K562 (cell line): ENCODE measurements around the gene FCRL3. TPM values are rescaled to one million over a fixed set of nuclear protein-coding genes. Genes with fewer than 3 reads are reported as not detected.

Experiments
- ATAC-seq: fragments of 200-7000 bp; cut with Tn5 transposase; 3 replicates; pipeline ENCODE4 v1.9.1; 2020; ENCODE audit warnings: moderate library complexity
- BruUV-seq: library from RNA; stranded (reverse); fragments of 400-500 nt; replicated peaks from 2 replicates; lab custom pipeline; 2021; lab: Mats Ljungman, UMichigan
- CTCF ChIA-PET: fragments of 300-600 bp; formaldehyde crosslinking; extraction: SDS; loops from one replicate; lab custom pipeline; 2021; ENCODE audit warnings: low intra/inter-chr PET ratio; lab: Yijun Ruan, JAX
- POLR2A ChIA-PET: fragments of 300-600, 350-650 bp; sonication (Branson Sonifier 250); formaldehyde crosslinking; extraction: SDS; loops from one replicate; lab custom pipeline; 2021; ENCODE audit warnings: antibody characterized with exemption, inconsistent platforms; lab: Yijun Ruan, JAX
- DNase-seq, 4 experiments: peaks; one replicate each; pipeline versions ENCODE4 v3.0.0 to v3.0.0-alpha.2; 2011 to 2018; ENCODE audit warnings: low spot score in 3 of 4, mixed read lengths in 3 of 4; ENCODE audit errors: extremely low read depth in 1 of 4
- FAIRE-seq: peaks from 2 replicates; lab custom pipeline; 2011; peaks lifted over from hg19 to GRCh38; lab: Jason Lieb, UNC
- H2AFZ ChIP-seq: 2 replicates; pipeline ENCODE4 v1.6.0; 2011; ENCODE audit warnings: low read depth, low read length, control low read depth, inconsistent platforms
- H3K27ac ChIP-seq: fragments of 200-600 bp; 3 replicates; pipeline ENCODE4 v1.8.0; 2011; ENCODE audit warnings: low read depth, mild to moderate bottlenecking, control low read depth, inconsistent platforms, low read length, moderate library complexity, mixed read lengths; ENCODE audit errors: extremely low read depth
- H3K27me3 ChIP-seq, 2 experiments: fragments of 300-600 bp in 1 of 2; 2 replicates in 1 of 2; 3 replicates in 1 of 2; pipeline versions ENCODE4 v1.6.0 to v1.8.0; 2011; ENCODE audit warnings: inconsistent platforms in 2 of 2, low read length in 2 of 2, mild to moderate bottlenecking in 1 of 2, mixed read lengths in 1 of 2, moderate library complexity in 1 of 2; ENCODE audit not compliant: control insufficient read depth in 2 of 2, insufficient read depth in 2 of 2
- H3K36me3 ChIP-seq: fragments of 300-600 bp; 3 replicates; pipeline ENCODE4 v1.8.0; 2011; ENCODE audit warnings: mild to moderate bottlenecking, low read length, inconsistent platforms; ENCODE audit not compliant: control insufficient read depth, insufficient read depth
- H3K4me1 ChIP-seq, 2 experiments: fragments of 200-600 bp in 1 of 2; replicated peaks in 1 of 2; 2 replicates in 1 of 2; 3 replicates in 1 of 2; pipeline versions ENCODE4 v1.5.1 to v1.8.0; 2011; ENCODE audit warnings: inconsistent platforms in 2 of 2, low read length in 2 of 2, mild to moderate bottlenecking in 1 of 2, mixed read lengths in 1 of 2, moderate library complexity in 1 of 2; ENCODE audit not compliant: control insufficient read depth in 2 of 2, insufficient read depth in 2 of 2
- H3K4me2 ChIP-seq: 2 replicates; pipeline ENCODE4 v1.6.1; 2011; ENCODE audit warnings: low read length, control low read depth, inconsistent platforms, mixed read lengths; ENCODE audit not compliant: insufficient read depth
- H3K4me3 ChIP-seq: fragments of 200-600 bp; sonication (generic), shearing (Covaris generic); 2 replicates; pipeline ENCODE4 v1.5.1; 2016; ENCODE audit warnings: control low read depth, inconsistent platforms
- H3K79me2 ChIP-seq: fragments of 200-600 bp; 3 replicates; pipeline ENCODE4 v1.8.0; 2011; ENCODE audit warnings: low read length, inconsistent platforms; ENCODE audit not compliant: control insufficient read depth, insufficient read depth
- H3K9ac ChIP-seq, 2 experiments: 2 replicates each; pipeline versions ENCODE4 v1.6.0 to v1.6.1; 2011; ENCODE audit warnings: low read depth in 2 of 2, low read length in 2 of 2, control low read depth in 1 of 2, inconsistent platforms in 1 of 2, mild to moderate bottlenecking in 1 of 2, mixed read lengths in 1 of 2; ENCODE audit not compliant: insufficient read depth in 1 of 2
- H3K9me1 ChIP-seq: one replicate; pipeline ENCODE4 v1.6.0; 2011; ENCODE audit warnings: inconsistent platforms, mild to moderate bottlenecking, low read length, moderate library complexity; ENCODE audit not compliant: control insufficient read depth, insufficient read depth
- H3K9me3 ChIP-seq: replicated peaks from 2 replicates; pipeline ENCODE4 v1.5.1; 2011; ENCODE audit warnings: low read depth, low read length, inconsistent platforms; ENCODE audit not compliant: control insufficient read depth, insufficient read depth
- H4K20me1 ChIP-seq: replicated peaks from 2 replicates; pipeline ENCODE4 v1.6.1; 2011; ENCODE audit warnings: low read length, inconsistent platforms, mixed read lengths; ENCODE audit not compliant: control insufficient read depth, insufficient read depth
- BACH1 ChIP-seq: fragments of 200-800 bp; sonication (Bioruptor generic); IDR thresholded peaks from 2 replicates; pipeline ENCODE4 v1.6.1; 2016; ENCODE audit warnings: missing genetic modification characterization, missing compliant biosample characterization
- BDP1 ChIP-seq: IDR thresholded peaks from 3 replicates; pipeline ENCODE4 v1.6.1; 2011; ENCODE audit not compliant: insufficient read length, insufficient read depth
- E2F4 ChIP-seq: sonication (generic); formaldehyde crosslinking; IDR thresholded peaks from 2 replicates; pipeline ENCODE4 v1.8.0; 2022; ENCODE audit warnings: mild to moderate bottlenecking, low read depth, missing genetic modification reagents
- GATA2 ChIP-seq: sonication (generic); formaldehyde crosslinking; IDR thresholded peaks from 2 replicates; pipeline ENCODE4 v1.4.0; 2020; ENCODE audit warnings: mild to moderate bottlenecking, missing genetic modification reagents
- MAFF ChIP-seq: IDR thresholded peaks from 2 replicates; pipeline ENCODE4 v1.6.1; 2012; ENCODE audit warnings: low read length, improper control_type of control experiment
- NR2F6 ChIP-seq: fragments of 450-650 bp; formaldehyde crosslinking; IDR thresholded peaks from 2 replicates; pipeline ENCODE4 v1.4.0; 2020; ENCODE audit warnings: mild to moderate bottlenecking
- RERE ChIP-seq: sonication (generic); formaldehyde crosslinking; IDR thresholded peaks from 2 replicates; pipeline ENCODE4 v1.8.0; 2023; ENCODE audit warnings: missing genetic modification reagents, mild to moderate bottlenecking, borderline replicate concordance
- TBL1XR1 ChIP-seq, 2 experiments: IDR thresholded peaks; 2 replicates each; pipeline ENCODE4 v1.6.1; 2012; ENCODE audit warnings: improper control_type of control experiment in 2 of 2, low read length in 2 of 2, mild to moderate bottlenecking in 1 of 2
- ZBTB7A ChIP-seq: IDR thresholded peaks from 2 replicates; pipeline ENCODE4 v1.6.1; 2011; ENCODE audit warnings: low read depth, mild to moderate bottlenecking, low read length, moderate library complexity, borderline replicate concordance; ENCODE audit not compliant: control insufficient read depth
- ZNF589 ChIP-seq: fragments of 200-800 bp; sonication (Bioruptor generic); IDR thresholded peaks from 2 replicates; pipeline ENCODE4 v1.6.1; 2016; ENCODE audit warnings: low read depth, missing genetic modification characterization, missing compliant biosample characterization
- WGBS: fragments of 100-300 bp; shearing (Covaris generic); methylation state at CpG from one replicate; pipeline ENCODE4 v1.1.6; 2016; ENCODE audit warnings: low coverage, mixed read lengths; ENCODE audit not compliant: insufficient coverage; ENCODE audit errors: missing lambda C conversion rate; 5-methylcytosine and 5-hydroxymethylcytosine counted together
- in situ Hi-C: fragments of 300-500 bp; cut with MboI; formaldehyde crosslinking; loops from 4 replicates; pipeline ENCODE4 v1.15.0; 2018; ENCODE audit warnings: inconsistent platforms, mixed read lengths
- intact Hi-C: fragments of 100-400 bp; cut with micrococcal nuclease; formaldehyde crosslinking; loops from 2 replicates; pipeline ENCODE4 v1.14.2; 2022
- polyA plus RNA-seq, 8 experiments: library from polyadenylated mRNA; depleted of rRNA in 4 of 8; stranded (reverse) in 5 of 8; unstranded in 3 of 8; fragments of >200 nt; fragmentation: Nextera tagmentation in 2 of 8; fragmentation: Illumina TruSeq in 1 of 8; extraction: Ambion mirVana in 2 of 8; extraction: Trizol in 1 of 8; gene quantifications; 2 replicates each; pipeline versions ENCODE4 v1.2.1 to v1.2.3, GENCODE V29; 2011 to 2014; ENCODE audit warnings: inconsistent platforms in 1 of 8, missing spikeins in 1 of 8
- total RNA-seq, 7 experiments: library from RNA; depleted of rRNA in 6 of 7; stranded (reverse); fragments of >200 nt in 6 of 7; fragmentation: Illumina TruSeq in 2 of 7; extraction: Trizol in 2 of 7; gene quantifications; 2 replicates each; pipeline versions ENCODE4 v1.2.1 to v1.2.3, GENCODE V29; 2011 to 2021; ENCODE audit warnings: low replicate concordance in 1 of 7

The FCRL3 gene
- total and polyA plus RNA-seq, 9 of the 15 experiments (the other 6 are each of a cell fraction or from before 2014, with no cell fraction given) = not detected

- no peaks in the 10 kb centered on the region; a peak in 1 of 5 replicates for H3K27me3 ChIP-seq
- no peak for FAIRE-seq
- ATAC-seq = no peak
- in situ Hi-C loops = no loop called here
- DNase-seq = no peak
- WGBS = 0% methylated on average over 2 of the region's 2 CpGs
- ChIA-PET POLR2A (no interaction called here), CTCF (no interaction called here)
- TF ChIP-seq RERE (CRISPR knock-in tag) (no peak), BDP1 (no peak), NR2F6 (CRISPR knock-in tag) (no peak), TBL1XR1 (IDR thresholded peaks at IDR 0.05; ENCODE audit: low read length in 2 of 2) (no peak), GATA2 (CRISPR knock-in tag) (no peak), MAFF (no peak), ZNF589 (CRISPR knock-in tag) (no peak), E2F4 (CRISPR knock-in tag) (no peak), ZBTB7A (no peak), BACH1 (tag) (no peak)
- H4K20me1 ChIP-seq = no peaks in the 10 kb centered on the region
- no peaks in the 10 kb centered on the region for H3K79me2 ChIP-seq
- BruUV-seq = no TSS peak
- no peak overlapping the region for H3K4me2 ChIP-seq
- H3K4me1 ChIP-seq = no peaks in the 10 kb centered on the region
- intact Hi-C loops = no loop called here
- no peaks in the 10 kb centered on the region for H3K9me1 ChIP-seq
- no peak overlapping the region for H3K27ac ChIP-seq
- no peak overlapping the region for H2AFZ ChIP-seq
- no peak overlapping the region for H3K9ac ChIP-seq
- H3K9me3 ChIP-seq = no peaks in the 10 kb centered on the region
- H3K36me3 ChIP-seq = no peaks in the 10 kb centered on the region
- H3K4me3 ChIP-seq = no peak overlapping the region
These were observed 59.4 kb downstream of the FCRL3 start for GRCh38 chr1:157641177-157641576.
